Karpas-422 (cell line): Measurements from ENCODE around the gene OTOP1. TPM values are rescaled to one million over a fixed set of nuclear protein-coding genes. Genes with fewer than 3 reads are reported as not detected.
"Not testable (repeated sequence)": the region's sequence is repeated elsewhere in the genome, so short reads cannot be mapped to it uniquely, and the experiment has no call there.

Source experiments
- DNase-seq: peaks from one replicate; pipeline ENCODE4 v3.0.0-alpha.2; 2015
- H2AFZ ChIP-seq: fragments of 200-600 bp; sonication (generic); 2 replicates; pipeline ENCODE4 v1.6.1; 2014; ENCODE audit warnings: antibody characterized with exemption, low read length, mixed read lengths
- H3K27ac ChIP-seq: fragments of 200-600 bp; sonication (generic); 2 replicates; pipeline ENCODE4 v1.5.1; 2014; ENCODE audit warnings: mild to moderate bottlenecking, low read length, moderate library complexity
- H3K27me3 ChIP-seq: fragments of 200-600 bp; sonication (generic); 2 replicates; pipeline ENCODE4 v1.6.1; 2014; ENCODE audit warnings: low read length, mixed read lengths
- H3K36me3 ChIP-seq: fragments of 200-600 bp; sonication (generic); 2 replicates; pipeline ENCODE4 v1.6.1; 2014; ENCODE audit warnings: low read length, mixed read lengths; ENCODE audit not compliant: insufficient read depth
- H3K4me1 ChIP-seq: fragments of 200-600 bp; sonication (generic); 2 replicates; pipeline ENCODE4 v1.6.1; 2014; ENCODE audit warnings: mild to moderate bottlenecking, low read length, mixed read lengths
- H3K4me2 ChIP-seq: fragments of 200-600 bp; sonication (generic); 2 replicates; pipeline ENCODE4 v1.6.1; 2014; ENCODE audit warnings: low read length, low read depth, mild to moderate bottlenecking; ENCODE audit not compliant: poor library complexity, severe bottlenecking
- H3K4me3 ChIP-seq: fragments of 200-600 bp; sonication (generic); 2 replicates; pipeline ENCODE4 v1.5.1; 2014; ENCODE audit warnings: mild to moderate bottlenecking, antibody characterized with exemption, low read length, mixed read lengths
- H3K79me2 ChIP-seq: fragments of 200-600 bp; sonication (generic); 2 replicates; pipeline ENCODE4 v1.6.1; 2014; ENCODE audit warnings: mild to moderate bottlenecking, low read length, mixed read lengths
- H3K9ac ChIP-seq: fragments of 200-600 bp; sonication (generic); 2 replicates; pipeline ENCODE4 v1.6.0; 2014; ENCODE audit warnings: low read length
- H3K9me2 ChIP-seq: fragments of 200-600 bp; sonication (generic), shearing (Covaris generic); replicated peaks from 2 replicates; pipeline ENCODE4 v1.6.0; 2014; ENCODE audit warnings: mild to moderate bottlenecking, low read length, moderate library complexity; ENCODE audit not compliant: insufficient read depth
- H3K9me3 ChIP-seq: fragments of 300-700, 200-600 bp; sonication (generic); 2 replicates; pipeline ENCODE4 v1.6.1; 2014; ENCODE audit warnings: low read length, mixed read lengths
- H4K20me1 ChIP-seq: fragments of 200-600 bp; sonication (generic); 2 replicates; pipeline ENCODE4 v1.6.1; 2014; ENCODE audit warnings: mild to moderate bottlenecking, antibody characterized with exemption, low read length, low read depth; ENCODE audit not compliant: insufficient read depth
- total RNA-seq: library from RNA; depleted of rRNA; stranded (reverse); fragments of >200 nt; shearing (Covaris generic); gene quantifications from 2 replicates; pipeline ENCODE4 v1.2.3, GENCODE V29; 2014; ENCODE audit warnings: low replicate concordance

Gene OTOP1
- total RNA-seq, 1 experiment from 2014 or later: not detected

GRCh38 chr4:4248885-4249203 is 22.1 kb upstream of the OTOP1 start:
- Histone ChIP-seq H3K9me3 (no peaks in the 10 kb centered on the region), H4K20me1 (no peaks in the 10 kb centered on the region), H3K27ac (no peak overlapping the region), H3K9me2 (no peaks in the 10 kb centered on the region), H3K4me2 (peak overlapping the region; percentile 82), H3K79me2 (peaks cover 22% of the 10 kb centered on the region), H2AFZ (peak overlapping the region; percentile 69; the same call in 1 of the 2 replicates), H3K36me3 (0 out of 2 replicates have a peak, but pooled peaks cover 17% of the 10 kb centered on the region), H3K4me3 (peak overlapping the region; percentile 90), H3K4me1 (peaks cover 21% of the 10 kb centered on the region), H3K9ac (peak overlapping the region; percentile 90), H3K27me3 (no peaks in the 10 kb centered on the region)
- no peak for DNase-seq

DNA sequence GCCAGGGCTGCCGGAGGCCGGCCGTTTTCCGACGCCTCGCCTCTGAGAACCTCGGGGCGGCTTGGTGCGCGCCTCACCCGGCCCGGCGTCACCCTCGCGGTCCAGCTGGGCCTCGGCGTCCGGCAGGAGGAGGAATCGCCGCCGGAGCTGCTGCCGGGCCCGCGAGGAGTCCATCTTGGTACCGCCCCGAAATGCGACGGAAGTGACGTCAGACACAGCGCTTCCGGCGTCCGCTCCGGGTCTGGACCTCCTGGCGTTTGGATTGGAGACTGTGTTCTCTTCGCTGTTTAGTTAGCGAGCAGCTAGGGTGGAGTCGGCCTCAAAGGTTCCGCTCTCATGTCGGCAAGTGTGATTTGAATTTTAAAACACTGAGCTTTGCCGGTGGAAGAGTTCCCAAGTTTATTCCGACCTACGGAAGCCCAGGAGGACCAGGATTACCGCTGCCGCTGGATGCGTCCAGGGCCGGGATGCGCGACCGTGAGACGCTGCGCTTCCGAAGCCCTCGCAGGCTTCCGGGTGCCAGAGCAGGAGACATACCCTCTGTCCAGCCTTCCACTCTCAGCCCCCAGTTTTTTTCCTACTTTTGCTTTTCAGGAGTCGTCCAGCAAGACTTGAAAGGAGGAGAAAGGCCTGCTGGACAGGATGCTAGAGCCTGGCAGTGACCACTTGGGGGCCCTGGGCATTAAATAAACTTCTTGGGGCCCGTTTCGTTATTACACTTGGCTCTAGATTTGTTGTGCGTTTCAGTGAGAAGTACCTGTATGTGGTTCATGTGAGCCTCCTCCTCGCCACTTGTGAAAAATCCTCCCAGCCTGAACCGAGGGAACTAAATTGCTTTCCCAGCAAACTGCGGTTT is 21.5 kb upstream of the OTOP1 start, which contains the start of gene TMEM128:
Gene TMEM128 (minus strand): TSS at position 195 of the 856 bp plus-strand sequence. CDS start 21 bp downstream, at position 174.
- Histone ChIP-seq H3K4me3 (peak within 1 kb of the TSS; percentile 90), H4K20me1 (no peaks in the 10 kb centered on the region), H3K36me3 (0 out of 2 replicates have a peak, but pooled peaks cover 18% of the 10 kb centered on the region), H3K79me2 (peaks cover 22% of the 10 kb centered on the region), H2AFZ (peak within 1 kb of the TSS; percentile 87), H3K4me2 (peak within 1 kb of the TSS; percentile 82), H3K9me3 (no peaks in the 10 kb centered on the region), H3K9me2 (no peaks in the 10 kb centered on the region), H3K9ac (peak within 1 kb of the TSS; percentile 90), H3K4me1 (peaks cover 21% of the 10 kb centered on the region), H3K27ac (peak within 1 kb of the TSS; percentile 42), H3K27me3 (no peaks in the 10 kb centered on the region)
- peak; percentile 98 for DNase-seq

DNA sequence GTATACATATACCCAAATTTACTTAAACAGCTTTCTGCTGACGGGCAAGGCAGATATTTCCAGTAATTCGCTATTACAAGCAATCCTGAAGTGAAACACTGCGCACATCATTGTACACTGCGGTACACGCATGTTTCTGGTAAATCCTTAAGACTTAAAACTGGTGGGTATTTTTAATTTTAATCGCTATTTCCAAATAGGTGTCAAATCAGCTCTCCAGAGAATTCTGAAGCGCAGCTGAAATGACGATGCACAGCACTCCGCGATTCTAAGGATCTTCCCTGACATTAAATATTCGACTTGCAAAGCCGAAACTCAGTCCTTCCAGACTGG is 20.9 kb upstream of the OTOP1 start:
- peak overlapping the region; percentile 82 for H3K4me2 ChIP-seq
- no peaks in the 10 kb centered on the region for H3K9me3 ChIP-seq
- H4K20me1 ChIP-seq: no peaks in the 10 kb centered on the region
- no peaks in the 10 kb centered on the region for H3K27me3 ChIP-seq
- H3K9ac ChIP-seq: peak overlapping the region; percentile 90
- 0 out of 2 replicates have a peak, but pooled peaks cover 18% of the 10 kb centered on the region for H3K36me3 ChIP-seq
- peak overlapping the region; percentile 87; the same call in 1 of the 2 replicates for H2AFZ ChIP-seq
- no peak for DNase-seq
- H3K27ac ChIP-seq: peak overlapping the region; percentile 42; the same call in 1 of the 2 replicates
- peak overlapping the region; percentile 90 for H3K4me3 ChIP-seq
- H3K9me2 ChIP-seq: no peaks in the 10 kb centered on the region
- peaks cover 22% of the 10 kb centered on the region for H3K79me2 ChIP-seq
- peaks cover 21% of the 10 kb centered on the region for H3K4me1 ChIP-seq

DNA sequence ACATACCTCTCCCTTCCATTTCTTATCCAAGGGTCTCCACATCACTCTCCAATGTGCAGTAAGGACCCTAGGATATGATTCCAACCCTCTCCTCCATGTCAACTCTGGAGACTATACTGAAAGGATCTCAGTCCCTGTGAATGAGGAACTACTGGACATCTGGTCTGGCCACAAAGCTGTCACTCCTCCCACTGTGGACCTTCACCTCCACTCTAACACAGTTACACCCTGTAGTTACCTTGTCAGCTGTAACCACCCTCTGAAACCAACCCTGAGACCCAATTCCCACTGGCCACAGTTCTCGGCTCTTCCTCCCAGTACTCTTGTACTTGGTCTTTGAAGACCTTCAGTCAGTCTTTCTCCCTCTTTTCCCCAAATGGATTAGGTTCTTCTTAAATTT is 18.4 kb upstream of the OTOP1 start:
- H3K4me3 ChIP-seq: no peak overlapping the region
- DNase-seq: no peak
- no peaks in the 10 kb centered on the region for H3K9me2 ChIP-seq
- no peaks in the 10 kb centered on the region for H3K27me3 ChIP-seq
- peaks cover 21% of the 10 kb centered on the region; the same call in 1 of the 2 replicates for H3K36me3 ChIP-seq
- no peaks in the 10 kb centered on the region for H3K9me3 ChIP-seq
- peaks cover 22% of the 10 kb centered on the region for H3K79me2 ChIP-seq
- peaks cover 21% of the 10 kb centered on the region for H3K4me1 ChIP-seq
- H2AFZ ChIP-seq: no peak overlapping the region
- no peak overlapping the region for H3K4me2 ChIP-seq
- H4K20me1 ChIP-seq: no peaks in the 10 kb centered on the region
- no peak overlapping the region for H3K27ac ChIP-seq
- no peak overlapping the region for H3K9ac ChIP-seq

DNA sequence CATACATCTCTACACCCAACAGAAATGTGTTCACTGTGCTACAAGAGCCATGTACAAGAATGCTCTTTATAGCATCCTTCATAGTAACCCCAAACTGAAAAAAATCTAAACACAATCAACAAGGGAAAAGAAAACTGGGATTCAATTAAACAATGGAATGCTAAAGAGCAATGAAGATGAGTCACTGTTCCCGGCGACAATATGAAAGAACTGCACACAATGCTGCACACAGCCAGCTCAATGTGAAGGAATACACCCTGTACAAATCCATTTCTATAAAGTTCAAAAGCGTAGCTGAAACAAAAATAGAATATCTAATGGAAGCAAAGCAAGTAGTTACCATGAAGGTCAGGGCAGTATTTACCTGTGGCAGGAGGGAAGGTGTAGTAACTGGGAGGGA is 12.8 kb upstream of the OTOP1 start:
- not testable (repeated sequence) for H3K79me2 ChIP-seq, H2AFZ ChIP-seq, H3K9me3 ChIP-seq, H3K9ac ChIP-seq, H3K27ac ChIP-seq, H3K9me2 ChIP-seq, H4K20me1 ChIP-seq, H3K4me2 ChIP-seq, H3K27me3 ChIP-seq, DNase-seq, H3K4me3 ChIP-seq, H3K4me1 ChIP-seq
- peaks cover 14% of the 10 kb centered on the region; the same call in 1 of the 2 replicates for H3K36me3 ChIP-seq

DNA sequence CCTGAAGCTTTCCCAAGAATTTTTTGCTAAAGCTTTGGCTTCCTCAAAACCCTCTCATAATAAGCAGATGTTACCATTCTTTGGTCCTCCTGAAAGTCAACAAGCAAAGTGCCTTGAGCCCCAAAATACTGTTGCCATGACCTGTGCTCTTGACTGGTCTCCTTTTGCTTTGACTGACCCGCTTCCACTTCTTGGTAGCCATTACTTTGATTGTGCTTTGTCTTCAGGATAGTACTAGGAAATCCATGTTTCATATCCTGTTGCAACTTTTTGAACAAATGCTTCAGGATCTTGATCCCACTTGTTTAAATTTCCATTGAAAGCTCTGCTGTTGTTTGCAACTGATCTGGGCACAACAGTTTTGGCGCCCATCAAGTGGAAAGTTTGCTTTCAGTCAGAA is 6.9 kb upstream of the OTOP1 start:
- H3K4me2 ChIP-seq: no peak overlapping the region
- H3K36me3 ChIP-seq: no peaks in the 10 kb centered on the region; the same call in 1 of the 2 replicates
- no peak overlapping the region for H3K9ac ChIP-seq
- no peaks in the 10 kb centered on the region for H3K9me3 ChIP-seq
- no peak overlapping the region for H3K4me3 ChIP-seq
- H3K79me2 ChIP-seq: no peaks in the 10 kb centered on the region
- H3K9me2 ChIP-seq: no peaks in the 10 kb centered on the region
- H2AFZ ChIP-seq: no peak overlapping the region
- no peaks in the 10 kb centered on the region for H3K27me3 ChIP-seq
- DNase-seq: no peak
- H3K4me1 ChIP-seq: no peaks in the 10 kb centered on the region
- no peak overlapping the region for H3K27ac ChIP-seq
- no peaks in the 10 kb centered on the region for H4K20me1 ChIP-seq

- Histone ChIP-seq H3K9me3 (no peaks in the 10 kb centered on the region), H3K27ac (no peak overlapping the region), H3K36me3 (no peaks in the 10 kb centered on the region), H3K9me2 (no peaks in the 10 kb centered on the region), H4K20me1 (no peaks in the 10 kb centered on the region), H3K27me3 (no peaks in the 10 kb centered on the region), H3K4me2 (no peak overlapping the region), H3K4me3 (no peak overlapping the region), H3K4me1 (0 out of 2 replicates have a peak, but pooled peaks cover 2% of the 10 kb centered on the region), H2AFZ (no peak overlapping the region), H3K9ac (no peak overlapping the region), H3K79me2 (no peaks in the 10 kb centered on the region)
- no peak for DNase-seq
These were observed 1.6 kb upstream of the OTOP1 start for GRCh38 chr4:4228356-4228668.

- Histone ChIP-seq H3K9me3 (no peaks in the 10 kb centered on the region), H3K79me2 (no peaks in the 10 kb centered on the region), H4K20me1 (no peaks in the 10 kb centered on the region), H3K36me3 (no peaks in the 10 kb centered on the region), H3K9ac (no peak overlapping the region), H3K27ac (no peak overlapping the region), H3K4me2 (no peak overlapping the region), H3K4me1 (0 out of 2 replicates have a peak, but pooled peaks cover 2% of the 10 kb centered on the region), H3K27me3 (no peaks in the 10 kb centered on the region), H3K9me2 (no peaks in the 10 kb centered on the region), H3K4me3 (no peak overlapping the region), H2AFZ (no peak overlapping the region)
- DNase-seq: no peak
These were observed 1.0 kb upstream of the OTOP1 start for GRCh38 chr4:4227510-4228355.
